Stimulated activated CD8-positive, alpha-beta memory T cell treated with anti-CD3 and anti-CD28 coated beads, Interleukin-2, amount 100 ng/mL, for 48 hours (primary cell): ENCODE data around the gene TMEM60.
A peak's percentile ranks its signal among the peaks of the same experiment; 100 is the strongest.
"Not testable (repeated sequence)": the region's sequence is repeated elsewhere in the genome, so short reads cannot be mapped to it uniquely, and the experiment has no call there.

Experiments
- DNase-seq, 2 donors: peaks; one replicate each; pipeline ENCODE4 v3.0.0-alpha.2; 2020; ENCODE audit warnings: low read depth in 2 of 2

Gene TMEM60

GRCh38 chr7:77811516-77812289, 13.5 kb upstream of the TMEM60 start:
- no peak for DNase-seq

DNA sequence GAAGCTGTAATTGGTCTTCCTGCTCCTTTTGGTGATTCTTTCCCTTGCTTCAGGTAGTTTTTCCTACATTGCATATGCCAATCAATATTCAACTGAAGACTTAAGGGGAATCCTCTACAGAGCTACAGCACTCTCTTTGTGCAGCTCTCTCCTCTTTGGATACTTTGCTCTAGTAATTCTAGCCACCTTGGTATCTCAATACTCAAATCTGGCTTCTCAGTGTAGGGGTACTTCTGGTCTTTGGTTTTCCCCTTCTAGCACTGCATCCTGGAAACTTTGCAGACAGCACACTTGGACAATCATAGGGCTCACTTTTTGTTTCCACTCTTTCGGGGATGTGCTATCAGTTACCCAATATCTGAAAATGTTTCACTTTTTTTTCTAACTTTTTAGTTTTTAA, 10.3 kb upstream of the TMEM60 start:
- DNase-seq, result no peak

GRCh38 chr7:77806425-77806824, 8.2 kb upstream of the TMEM60 start:
- no peak for DNase-seq

DNA sequence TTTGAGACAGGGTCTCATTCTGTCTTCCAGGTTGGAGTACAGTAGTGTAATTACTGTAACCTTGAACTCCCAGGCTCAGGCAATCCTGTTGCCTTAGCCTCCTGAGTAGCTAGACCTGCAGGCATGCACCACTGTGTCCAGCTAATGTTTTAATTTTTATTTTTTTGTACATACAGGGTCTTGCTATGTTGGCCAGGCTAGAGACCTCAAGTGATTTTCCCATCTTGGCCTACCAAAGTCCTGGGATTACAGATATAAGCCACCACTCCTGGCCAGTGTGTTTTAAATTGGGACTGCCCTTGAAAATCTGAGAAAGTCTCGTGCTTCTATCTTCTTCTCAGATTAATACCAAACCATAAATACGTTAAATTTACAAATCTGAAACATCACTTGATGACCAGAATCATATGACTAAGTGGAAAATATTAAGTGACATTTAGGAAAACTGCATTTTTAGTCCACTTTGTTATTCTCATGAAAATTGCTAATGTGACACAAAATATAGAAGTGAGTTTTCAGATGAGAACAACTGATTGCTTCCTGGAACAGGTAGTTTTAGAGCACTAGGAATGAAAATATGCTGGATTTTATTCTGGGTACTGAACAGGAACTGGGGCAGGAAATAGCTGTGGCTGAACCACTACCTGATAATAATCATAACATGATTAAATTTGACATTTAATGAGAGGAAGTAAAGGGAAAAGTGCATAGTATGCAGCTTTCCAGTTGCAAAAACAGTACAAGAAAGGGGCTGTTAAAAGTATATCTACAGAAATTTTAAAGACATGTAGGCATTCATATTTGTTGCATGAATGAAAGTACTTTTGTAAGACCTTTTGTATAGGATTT, 4.5 kb upstream of the TMEM60 start:
- no peak for DNase-seq

- DNase-seq, result no peak
Measured at GRCh38 chr7:77800730-77801129, 2.5 kb upstream of the TMEM60 start.

DNA sequence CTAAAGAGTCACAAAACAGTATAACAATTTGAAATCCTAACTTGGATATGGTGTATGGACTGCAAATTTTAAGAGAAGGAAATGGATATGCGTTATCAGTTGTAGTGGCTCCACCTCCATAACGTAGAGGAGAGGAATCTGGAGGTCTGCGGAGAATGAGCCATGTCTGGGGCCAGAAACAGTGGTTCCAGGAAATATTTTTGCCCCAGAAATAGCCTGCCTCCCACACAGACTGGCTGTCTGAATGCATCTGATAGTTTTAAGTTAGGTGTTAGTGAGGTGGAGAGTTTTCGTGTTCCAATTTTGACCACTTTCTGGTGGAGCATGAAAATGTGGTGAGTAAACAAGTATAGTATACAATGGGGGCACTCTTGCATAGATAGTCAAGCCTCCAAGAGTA, 1.9 kb upstream of the TMEM60 start:
- DNase-seq, result no peak

GRCh38 chr7:77799078-77799964, 1.1 kb upstream of the TMEM60 start:
- no peak for DNase-seq

DNA sequence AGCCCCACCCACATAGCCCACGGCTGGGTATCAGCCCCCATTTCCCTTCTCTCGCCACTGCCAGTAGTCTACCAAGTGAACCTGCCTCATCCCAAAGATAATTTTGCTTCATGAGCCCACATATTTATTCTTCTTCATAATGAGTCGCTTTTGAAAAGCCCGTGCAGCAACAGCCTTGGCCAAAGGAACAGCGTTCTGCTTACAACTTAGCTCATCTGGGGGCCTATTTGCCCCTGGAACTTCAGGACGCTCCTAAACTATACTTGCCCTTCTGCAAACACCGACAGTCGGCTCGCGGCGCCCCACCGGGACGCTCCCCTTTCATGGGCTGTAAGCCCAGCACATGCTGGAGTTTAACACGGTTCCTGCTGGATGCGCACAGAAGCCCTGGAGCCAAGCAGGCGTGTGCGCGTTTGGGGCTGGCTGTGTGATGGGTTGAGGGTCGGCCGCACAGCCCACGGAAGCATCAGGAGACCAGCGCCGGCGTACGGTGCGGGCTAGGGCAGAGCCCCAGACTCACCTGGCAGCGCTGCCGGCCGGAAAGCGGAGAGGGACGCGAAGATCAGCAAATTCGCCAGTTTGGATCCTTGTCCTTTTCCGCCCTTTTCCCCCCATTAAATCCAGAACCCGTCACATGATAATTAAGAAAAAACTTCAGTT, 370 bp downstream of the TMEM60 start:
- peak in 1 of 2 donors; percentile 20 for DNase-seq

DNA sequence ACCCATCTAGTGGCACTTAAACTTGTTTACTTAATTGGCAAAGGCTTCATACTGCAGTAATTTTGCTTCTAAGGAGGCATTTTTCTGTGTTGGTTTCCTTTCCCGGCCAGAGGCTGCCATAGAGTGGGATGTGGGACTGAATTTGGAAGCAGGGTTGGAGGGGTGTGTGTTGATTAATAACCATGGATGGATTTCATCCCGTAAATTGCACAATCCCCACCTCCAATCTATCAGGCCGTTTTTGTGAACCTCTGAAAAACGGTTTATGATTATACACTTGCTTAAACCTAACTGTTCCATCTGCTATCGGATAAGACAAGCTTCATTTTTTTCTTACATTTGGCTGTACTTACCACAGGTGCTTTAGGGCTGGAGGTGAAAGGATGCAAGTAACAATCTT, 1.3 kb downstream of the TMEM60 start:
- no peak for DNase-seq

DNA sequence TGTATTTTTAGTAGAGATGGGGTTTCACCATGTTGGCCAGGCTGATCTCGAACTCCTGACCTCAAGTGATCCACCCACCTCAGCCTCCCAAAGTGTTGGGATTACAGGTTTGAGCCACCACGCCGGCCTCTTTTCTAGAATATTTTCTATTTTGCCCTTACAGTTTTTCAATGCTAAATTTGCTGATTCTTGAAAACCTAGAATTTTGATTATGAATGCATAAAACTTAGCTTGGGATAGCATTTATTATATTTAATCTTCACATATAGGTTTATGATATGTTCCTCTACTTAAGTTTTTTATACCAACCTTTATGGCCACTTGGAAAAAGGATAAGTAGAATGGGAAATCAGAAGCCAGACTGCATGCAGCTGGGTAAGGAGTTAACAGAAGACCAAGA, 2.1 kb downstream of the TMEM60 start:
- no peak for DNase-seq

- DNase-seq, result no peak
Measured at GRCh38 chr7:77794000-77794399, 4.2 kb downstream of the TMEM60 start.

DNA sequence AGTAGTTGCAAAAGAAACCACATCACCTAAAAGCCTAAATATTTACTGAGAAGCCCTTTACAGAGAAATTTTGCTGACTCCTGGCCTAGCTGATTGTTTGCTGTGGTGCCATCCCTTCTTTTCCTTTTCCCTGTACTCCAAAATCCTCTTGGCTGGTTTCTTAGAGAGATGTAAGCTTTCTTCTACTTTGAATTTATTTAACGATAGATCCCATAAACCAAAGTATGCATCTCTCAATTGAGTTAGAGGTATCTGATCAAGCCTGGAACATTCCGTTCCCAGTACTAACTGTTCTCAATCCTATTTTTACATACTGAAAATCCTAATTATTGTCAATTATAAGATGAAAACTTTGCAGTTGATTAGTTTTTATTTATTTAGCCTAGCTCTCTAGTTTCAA, 6.3 kb downstream of the TMEM60 start:
- DNase-seq, result no peak

DNA sequence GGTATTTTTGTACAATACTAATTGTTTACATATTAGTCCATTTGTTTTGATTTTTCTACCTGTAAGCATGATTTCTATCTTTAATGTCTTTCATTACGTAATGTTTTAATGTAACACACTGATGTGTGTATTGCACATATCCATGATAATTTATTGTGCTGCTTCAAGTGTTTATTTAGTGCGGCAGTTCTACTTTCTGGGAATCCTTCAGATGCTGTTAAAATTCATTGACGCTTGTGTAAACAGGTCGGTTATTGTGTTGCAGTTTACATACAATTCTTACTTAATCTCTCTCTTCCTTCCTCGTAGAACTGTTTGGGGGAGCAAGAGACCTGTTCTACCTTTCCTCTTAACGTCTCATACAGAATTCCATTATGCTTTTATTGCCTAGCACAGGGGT, 6.9 kb downstream of the TMEM60 start:
- DNase-seq, result no peak

DNA sequence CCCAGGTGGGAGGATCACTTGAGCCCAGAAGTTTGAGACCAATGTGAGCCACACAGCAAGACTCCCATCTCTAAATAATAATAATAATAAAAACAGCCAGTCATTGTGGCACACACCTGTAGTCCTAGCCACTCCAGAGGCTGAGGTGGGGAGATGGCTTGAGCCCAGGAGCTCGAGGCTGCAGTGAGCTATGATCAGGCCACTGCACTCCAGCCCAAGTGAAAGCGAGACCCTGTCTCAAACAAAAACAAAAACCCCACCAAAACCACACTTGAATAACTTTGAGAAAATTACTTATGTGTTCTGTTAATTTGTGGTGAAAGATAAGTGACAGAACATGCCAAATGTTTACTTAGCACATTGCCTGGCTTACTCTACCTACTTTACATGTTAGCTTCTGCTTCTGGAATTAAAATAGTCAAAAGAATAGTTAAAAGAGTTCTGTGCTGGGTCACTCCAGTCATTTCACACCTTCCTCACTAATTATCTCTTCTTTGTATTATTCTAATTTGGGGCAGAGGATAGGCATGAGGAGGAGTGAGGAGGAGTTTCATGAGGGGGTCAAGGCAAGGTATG, 9.8 kb downstream of the TMEM60 start:
- DNase-seq, result no peak

DNA sequence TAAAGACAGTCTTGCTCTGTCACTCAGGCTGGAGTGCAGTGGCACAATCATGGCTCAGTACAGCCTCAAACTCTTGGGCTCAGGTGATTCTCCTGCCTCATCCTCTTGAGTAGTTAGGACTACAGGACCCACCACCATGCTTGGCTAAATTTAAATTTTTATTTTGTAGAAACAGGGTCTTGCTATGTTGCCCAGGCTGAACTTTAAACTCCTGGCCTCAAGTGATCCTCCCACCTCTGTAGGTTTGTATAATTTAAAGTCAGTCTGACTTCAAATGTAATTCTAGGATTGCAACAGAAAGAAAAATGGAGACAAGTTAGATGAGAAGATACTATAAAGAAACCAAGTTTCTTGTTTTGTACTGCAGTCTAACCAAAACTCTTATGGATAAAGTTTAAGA, 11.5 kb downstream of the TMEM60 start:
- DNase-seq, result no peak

DNA sequence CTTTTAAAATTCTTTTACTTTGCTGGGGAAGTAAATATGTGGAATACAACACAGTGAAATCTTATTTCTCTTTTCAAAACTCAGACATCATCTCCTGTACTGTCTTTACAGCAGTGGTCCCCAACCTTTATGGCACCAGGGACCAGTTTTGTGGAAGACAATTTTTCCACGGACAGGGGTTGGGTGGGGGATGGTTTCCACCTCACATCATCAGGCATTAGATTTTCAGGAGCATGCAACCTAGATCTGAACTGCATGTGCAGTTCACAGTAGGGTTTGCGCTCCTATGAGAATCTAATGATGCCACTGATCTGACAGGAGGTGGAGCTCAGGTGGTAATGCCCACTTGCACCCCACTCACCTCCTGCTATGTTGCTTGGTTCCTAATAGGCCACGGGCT, 12.2 kb downstream of the TMEM60 start:
- DNase-seq, result no peak

GRCh38 chr7:77784426-77784825, 13.8 kb downstream of the TMEM60 start:
- DNase-seq, result not testable (repeated sequence)

GRCh38 chr7:77783545-77783944, 14.7 kb downstream of the TMEM60 start:
- no peak for DNase-seq

DNA sequence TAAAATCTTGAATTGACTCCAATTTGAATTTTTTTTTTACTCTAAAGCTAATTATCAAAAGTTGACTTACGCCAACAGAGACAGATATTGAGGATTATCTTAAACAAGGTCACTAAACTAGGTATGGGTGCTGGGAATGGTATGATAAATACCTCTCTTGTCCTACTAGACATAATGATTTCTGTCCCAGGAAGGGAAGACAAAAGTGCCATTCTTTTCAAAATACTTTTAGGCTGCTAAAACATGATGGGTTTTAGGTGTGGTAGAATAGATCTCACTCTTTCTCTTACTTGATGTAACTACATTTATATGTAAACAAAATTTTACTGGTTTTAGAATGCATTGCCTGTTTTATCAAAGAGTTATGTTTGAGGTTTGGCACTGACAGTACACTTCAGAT, 15.1 kb downstream of the TMEM60 start:
- DNase-seq, result no peak

DNA sequence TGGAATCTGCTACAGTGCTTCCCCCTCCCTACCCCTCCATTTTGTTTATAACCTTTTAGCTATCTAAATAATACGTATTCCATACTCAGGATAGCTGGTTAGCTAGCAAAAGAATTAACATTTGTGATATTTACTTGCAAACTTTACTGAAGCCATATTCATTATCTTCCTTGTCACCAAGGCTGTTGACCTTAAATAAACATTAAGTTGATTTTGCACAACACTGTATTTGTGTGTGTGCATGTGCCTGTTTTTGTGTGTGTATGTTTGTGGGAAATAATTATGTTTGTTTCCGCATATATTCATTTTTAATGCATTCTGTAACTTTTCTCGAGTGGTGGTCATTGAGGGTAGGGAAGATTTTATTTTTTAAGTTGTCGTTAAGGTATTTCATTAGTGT, 15.9 kb downstream of the TMEM60 start:
- no peak for DNase-seq

- DNase-seq, result no peak
Measured at GRCh38 chr7:77778535-77778934, 19.7 kb downstream of the TMEM60 start.
